NK-92 (cell line): ENCODE data around the gene EDDM3A.
"Not testable (repeated sequence)": the region's sequence is repeated elsewhere in the genome, so short reads cannot be mapped to it uniquely, and the experiment has no call there.

Source experiments
- DNase-seq: peaks from one replicate; lab custom pipeline; 2025; ENCODE audit not compliant: unreplicated experiment; lab: John Stamatoyannopoulos, UW

Gene EDDM3A

DNA sequence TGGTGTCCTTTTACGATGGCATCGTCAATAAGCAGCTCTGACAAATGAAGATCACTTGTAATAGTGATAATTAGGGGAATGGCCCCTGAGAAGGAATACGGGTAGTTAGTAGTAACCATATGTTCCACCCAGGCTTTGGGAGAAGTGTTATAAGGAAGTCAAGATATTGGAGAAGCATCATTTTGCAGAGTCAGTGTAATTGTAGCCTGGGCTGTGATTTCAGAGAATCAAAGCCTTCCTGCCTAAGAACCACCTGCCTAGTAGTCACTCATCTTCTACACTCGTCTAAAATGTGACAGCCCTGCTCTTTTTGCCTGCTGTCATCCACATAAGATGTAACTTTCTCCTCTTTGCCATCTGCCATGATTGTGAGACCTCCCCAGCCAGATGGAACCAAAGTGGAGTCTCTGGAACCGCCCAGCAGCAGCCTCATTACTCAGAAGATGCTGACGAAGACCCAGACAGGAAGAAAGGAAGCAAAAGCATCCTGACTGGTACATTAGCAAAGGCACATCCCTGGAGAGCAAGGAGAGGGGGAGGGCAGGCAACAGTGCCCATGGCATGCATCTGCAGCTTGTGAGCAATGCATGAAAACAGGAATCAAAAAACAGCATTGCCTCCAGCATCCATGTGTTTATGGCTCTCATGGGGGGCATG is 12.6 kb upstream of the EDDM3A start:
- DNase-seq = no peak

DNA sequence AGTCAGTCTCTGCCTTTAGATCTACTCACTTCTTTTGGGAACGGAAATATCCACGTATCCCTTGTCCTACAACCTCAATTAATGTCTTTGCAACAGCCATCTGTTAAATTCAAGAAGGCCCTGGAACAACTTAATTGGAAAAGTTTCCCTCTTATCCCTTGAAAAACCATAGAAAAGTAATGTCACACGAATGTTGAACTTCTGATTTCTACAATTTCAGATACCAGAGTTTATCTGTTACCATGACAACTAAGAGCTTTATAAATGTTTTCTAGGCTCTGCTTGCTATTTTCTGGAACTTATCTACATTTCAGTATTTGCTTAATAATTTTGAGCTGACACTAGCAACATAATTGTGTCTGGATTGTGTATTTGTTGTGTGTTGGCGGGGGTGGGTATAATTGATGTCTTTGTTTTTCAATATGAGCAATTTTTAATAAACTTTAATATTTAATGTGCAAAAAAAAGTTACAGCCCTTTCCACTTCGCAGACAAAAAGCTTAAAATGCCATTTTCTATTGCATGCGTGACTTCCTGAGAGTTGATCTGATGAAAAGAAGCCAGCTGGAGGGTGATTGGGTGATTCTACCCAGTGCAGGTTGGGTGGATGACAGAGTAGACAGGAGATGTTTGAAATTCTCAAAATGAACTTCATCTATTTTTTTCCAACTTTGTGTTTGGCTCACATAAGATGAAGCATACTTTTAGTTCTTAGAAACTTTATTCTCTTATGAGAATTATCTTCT is 11.8 kb upstream of the EDDM3A start:
- DNase-seq = no peak

- no peak for DNase-seq
Measured at GRCh38 chr14:20734430-20734806, 11.3 kb upstream of the EDDM3A start.

DNA sequence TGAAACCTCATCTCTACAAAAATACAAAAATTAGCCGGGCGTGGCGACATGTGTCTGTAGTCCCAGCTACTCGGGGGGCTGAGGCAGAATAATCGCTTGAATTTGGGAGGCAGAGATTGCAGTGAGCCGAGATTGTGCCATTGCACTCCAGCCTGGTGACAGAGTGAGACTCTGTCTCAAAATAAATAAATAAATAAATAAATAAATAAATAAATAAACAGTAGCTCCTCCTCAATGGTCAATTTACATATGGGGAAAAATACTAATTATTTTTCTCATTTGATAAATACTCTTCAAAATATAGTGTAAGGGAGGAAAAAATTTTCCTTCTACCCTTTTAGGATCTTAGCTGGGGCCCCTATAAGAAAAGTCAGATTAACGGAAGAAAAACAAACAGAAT is 7.4 kb upstream of the EDDM3A start:
- DNase-seq = not testable (repeated sequence)

- no peak for DNase-seq
Measured at GRCh38 chr14:20742132-20742531, 3.6 kb upstream of the EDDM3A start.

DNA sequence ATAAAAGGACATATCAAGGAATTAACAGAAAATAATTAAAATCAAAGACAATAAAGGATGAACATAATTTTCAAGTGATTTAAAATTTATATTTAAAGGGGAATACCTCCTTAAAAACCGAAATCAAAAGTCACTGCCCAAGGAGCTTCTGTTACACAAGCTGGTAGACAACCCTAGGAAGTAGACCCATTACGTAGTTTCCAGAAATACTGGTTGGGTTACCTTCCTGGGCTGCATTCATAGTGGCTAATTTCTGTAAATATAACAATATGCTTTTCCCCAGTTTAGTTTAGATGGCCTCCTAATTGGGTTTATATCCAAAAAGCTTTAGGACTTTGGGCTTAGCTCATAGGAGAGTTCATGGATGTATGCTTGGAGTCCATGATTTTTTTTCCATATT is 2.1 kb upstream of the EDDM3A start:
- DNase-seq = no peak

DNA sequence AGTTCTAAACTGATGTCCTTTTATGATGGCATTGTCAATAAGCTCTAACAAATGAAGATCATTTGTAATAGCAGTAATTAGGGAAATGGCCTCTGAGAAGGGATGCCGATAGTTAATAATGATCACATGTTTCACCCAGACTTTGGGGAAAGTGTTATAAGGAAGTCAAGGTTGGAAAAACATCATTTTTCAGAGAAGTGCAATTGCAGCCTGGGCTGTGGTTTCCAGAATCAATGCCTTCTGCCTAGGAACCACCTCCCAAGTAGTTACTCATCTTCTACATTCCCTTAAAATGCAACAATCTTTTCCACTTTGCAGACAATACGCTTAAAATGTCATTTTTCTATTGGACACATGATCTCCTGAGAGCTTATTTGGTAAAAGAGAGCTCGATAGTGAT is 879 bp downstream of the EDDM3A start:
- DNase-seq = no peak

- no peak for DNase-seq
Measured at GRCh38 chr14:20748439-20748838, 2.8 kb downstream of the EDDM3A start.

DNA sequence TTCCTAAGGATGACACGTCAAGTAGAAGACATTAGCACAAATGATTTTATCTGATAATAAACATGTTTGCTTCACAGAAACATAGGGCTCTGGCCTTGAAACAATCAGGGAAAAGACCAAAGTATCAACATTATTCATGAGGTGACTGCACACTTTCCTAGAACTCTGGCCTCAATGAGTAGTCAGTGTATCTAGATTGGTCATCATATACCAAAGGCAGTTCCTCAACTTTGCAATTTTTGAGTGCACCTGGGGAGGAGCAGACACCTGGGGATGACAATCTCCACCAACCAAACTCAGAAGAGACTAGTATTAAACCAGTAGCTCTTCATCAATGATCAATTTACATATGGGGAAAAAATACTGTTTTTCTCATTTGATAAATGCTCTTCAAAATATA is 4.5 kb downstream of the EDDM3A start:
- DNase-seq = no peak

GRCh38 chr14:20751963-20752562 is 6.4 kb downstream of the EDDM3A start:
- no peak for DNase-seq

DNA sequence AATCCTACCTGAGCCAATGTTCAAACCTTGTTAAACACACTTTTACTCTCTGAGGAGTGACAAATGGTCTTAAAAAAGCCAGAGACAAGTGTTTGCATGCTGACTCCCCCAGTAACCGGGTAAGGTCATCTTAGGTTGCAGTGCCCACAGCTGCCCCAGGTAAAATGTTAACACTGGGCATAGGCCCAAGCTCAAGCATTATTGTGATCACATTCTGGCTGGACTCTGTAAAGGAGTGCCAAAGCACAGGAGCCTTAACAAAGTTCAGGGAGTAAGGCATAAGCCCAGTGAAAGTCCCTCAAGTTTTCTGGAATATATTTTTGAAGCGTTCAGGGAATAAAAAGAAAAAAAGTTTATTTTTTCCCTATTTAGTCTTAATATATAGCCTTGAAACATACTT is 8.6 kb downstream of the EDDM3A start:
- DNase-seq = no peak

- no peak for DNase-seq
Measured at GRCh38 chr14:20755037-20755436, 9.3 kb downstream of the EDDM3A start.

DNA sequence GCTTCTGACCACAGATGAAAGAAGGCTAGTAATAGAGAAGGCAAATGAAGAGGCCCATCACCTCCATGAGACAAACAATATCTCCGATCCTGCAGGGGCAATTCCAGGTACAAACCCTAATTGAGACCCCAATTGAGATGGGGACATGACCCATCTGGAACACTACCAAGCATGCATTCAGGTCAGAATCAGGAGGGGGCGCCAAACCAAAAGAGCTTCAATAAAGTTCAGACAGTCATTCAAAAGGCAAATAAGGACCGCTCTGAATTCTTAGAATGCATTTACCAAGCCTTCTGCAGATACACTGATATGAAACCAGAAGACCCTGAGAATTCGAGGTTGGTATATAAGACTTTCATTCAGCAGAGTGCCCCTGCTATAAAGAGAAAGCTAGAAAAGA is 12.3 kb downstream of the EDDM3A start:
- DNase-seq = no peak

DNA sequence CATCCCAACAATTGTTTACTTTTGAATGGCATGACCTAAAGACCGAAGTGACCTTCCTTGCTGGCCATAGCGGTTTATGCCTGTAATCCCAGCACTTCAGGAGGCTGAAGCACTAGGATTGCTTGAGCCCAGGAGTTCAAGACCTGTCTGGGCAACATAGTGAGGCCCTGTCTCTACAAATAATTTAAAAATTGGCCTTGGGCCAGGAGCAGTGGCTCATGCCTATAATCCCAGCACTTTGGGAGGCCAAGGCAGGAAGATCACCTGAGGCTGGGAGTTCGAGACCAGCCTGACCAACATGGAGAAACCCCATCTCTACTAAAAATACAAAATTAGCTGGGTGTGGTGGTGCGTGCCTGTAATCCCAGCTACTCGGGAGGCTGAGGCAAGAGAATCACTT is 13.8 kb downstream of the EDDM3A start:
- not testable (repeated sequence) for DNase-seq

DNA sequence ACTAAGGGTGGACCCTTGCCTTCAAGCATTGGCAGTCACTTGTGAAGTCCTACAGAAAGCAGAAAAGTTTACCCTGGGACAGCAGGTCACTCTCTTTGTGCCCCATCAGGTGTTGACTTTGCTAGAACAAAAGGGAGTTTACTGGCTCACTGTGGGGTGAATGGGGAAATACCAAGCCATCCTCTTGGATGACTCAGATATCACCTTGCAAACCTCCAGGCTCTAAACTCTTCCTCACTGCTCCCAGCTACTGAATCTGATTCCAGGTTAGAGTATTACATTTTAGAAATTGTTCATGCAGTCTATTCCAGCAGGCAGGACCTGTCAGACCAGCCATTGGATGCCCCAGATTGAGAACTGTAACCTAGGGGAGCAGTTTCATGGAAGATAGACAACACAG is 15.3 kb downstream of the EDDM3A start:
- DNase-seq = no peak

- DNase-seq = no peak
Measured at GRCh38 chr14:20768593-20768892, 22.9 kb downstream of the EDDM3A start.

DNA sequence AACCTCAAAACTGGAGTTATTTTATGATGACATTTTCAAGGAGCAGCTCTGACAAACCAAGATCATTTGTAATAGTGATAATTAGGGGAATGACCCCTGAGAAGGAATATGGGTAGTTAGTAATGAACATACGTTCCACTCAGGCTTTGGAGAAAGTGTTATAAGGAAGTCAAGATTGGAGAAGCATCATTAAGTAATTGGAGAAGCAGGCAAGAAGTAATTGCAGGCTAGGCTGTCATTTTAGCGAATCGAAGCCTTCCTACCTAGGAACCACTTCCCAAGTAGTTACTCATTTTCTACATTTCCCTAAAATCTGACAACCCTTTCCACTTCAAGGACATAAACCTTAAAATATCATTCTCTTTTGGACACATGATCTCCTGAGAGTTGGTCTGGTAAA is 23.7 kb downstream of the EDDM3A start:
- no peak for DNase-seq

DNA sequence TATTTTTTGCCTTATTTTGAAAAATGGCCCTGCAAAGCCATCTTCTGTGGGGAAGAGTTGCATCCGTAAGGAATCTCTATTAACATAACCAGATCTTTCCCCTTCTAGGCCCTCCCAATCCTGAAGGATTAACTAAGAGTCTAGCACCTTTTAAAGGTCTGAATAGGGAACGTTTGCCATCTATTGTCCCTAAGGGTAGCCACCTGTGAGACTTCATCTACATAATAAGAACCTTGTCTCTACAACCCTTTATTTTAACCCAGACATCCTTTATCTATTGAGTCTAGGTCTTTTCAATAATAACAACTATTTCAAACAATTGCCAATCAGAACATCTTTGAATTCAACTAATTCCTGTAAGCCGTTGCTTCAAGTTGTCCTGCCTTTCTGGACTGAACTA is 27.0 kb downstream of the EDDM3A start:
- DNase-seq = no peak

- no peak for DNase-seq
Measured at GRCh38 chr14:20774258-20774824, 28.7 kb downstream of the EDDM3A start.

DNA sequence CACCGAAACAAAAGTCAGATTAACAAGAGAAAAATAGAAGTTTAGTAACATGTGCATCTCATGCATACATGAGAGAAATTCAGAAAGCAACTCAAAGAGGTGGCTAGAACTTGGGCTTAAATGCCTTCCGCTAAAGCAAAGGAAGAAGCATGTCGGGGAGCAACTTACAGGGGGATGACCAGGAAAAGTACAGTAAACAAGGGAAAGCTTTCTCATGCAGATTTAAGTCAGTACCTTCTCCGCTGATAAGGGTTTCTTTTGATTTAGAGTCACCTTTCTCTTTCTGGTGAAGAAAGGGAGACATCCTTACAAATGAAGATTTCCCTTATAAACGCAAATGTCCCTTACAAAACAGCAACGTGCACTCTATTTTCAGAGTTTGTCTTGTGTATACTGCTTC is 29.4 kb downstream of the EDDM3A start:
- DNase-seq = no peak

DNA sequence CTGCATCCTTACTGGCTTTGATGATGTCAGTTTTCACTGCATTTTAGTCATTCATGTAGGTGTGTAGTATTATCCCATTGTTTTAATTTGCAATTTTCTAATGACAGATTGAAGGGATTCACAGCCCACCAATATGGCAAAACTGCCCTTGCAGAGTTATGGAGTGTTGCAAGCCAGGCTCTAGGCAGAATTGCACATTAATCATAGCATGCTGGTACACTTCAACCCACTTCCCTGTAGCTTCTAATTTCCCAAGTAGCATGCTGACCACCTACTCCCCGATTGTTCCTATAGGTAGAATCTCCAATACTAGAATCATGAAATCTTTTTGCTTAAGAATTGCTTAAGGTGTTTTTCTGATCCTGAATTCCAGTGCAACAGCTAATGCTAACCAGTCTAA is 30.2 kb downstream of the EDDM3A start:
- no peak for DNase-seq

DNA sequence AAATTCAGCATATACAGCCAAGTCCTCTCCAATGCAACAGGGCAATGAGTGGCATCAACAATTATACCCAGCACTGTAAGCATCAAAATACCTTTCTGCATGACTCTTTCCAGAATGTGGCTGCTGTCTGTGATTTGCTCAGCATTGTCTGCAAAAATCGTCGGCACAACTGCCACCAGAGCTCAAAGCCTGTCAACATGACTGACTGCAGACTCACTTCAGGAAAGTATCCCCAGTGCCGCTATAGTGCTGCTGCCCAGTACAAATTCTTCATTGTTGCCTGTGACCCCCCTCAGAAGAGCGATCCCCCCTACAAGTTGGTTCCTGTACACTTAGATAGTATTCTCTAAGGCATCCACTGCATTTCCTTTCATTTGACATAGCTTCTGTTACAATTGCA is 36.1 kb downstream of the EDDM3A start:
- no peak for DNase-seq
